Measurements from ENCODE around the gene NAP1L5. TPM values are rescaled to one million over a fixed set of nuclear protein-coding genes. Genes with fewer than 3 reads are reported as not detected.

Gene NAP1L5
- polyA plus RNA-seq, 1 experiment: 8.2 TPM

DNA sequence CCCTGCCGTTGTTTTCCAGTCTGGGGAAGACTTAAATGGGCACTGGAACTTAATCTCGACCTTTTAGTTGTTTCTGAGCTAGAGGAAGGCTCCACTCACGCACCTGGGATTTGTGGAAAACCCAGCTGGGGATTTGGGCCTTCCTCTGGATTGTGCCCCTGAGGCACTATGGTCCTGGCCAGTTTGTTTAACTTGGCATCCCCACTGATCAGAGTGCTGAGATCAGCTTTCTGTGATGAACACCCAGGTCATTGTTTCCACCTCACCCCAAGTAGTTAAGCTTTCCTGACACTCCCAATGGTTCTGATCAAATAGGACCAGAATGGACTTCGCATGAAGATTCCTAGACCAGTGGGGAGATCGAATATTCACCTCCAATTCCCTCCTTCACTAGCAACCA is 20.5 kb upstream of the NAP1L5 start:
- ChIA-PET CTCF (interaction anchor here (3.1 kb wide), 1 partner anchor 11 kb away, joined by 9 read pairs; no protein-coding TSS in a partner anchor), POLR2A (no interaction called here)
- Histone ChIP-seq H3K27ac (ENCODE audit: low read depth, low read length) (no peak overlapping the region), H3K9me3 (ENCODE audit: control insufficient read depth, insufficient read depth, low read length) (peaks cover 5% of the 10 kb centered on the region; the same call in 1 of the 2 replicates), H3K4me3 (ENCODE audit: low read depth, low read length) (no peak overlapping the region), H3K27me3 (ENCODE audit: control insufficient read depth, insufficient read depth, low read length) (no peaks in the 10 kb centered on the region)
- no peak for DNase-seq (ENCODE audit: low read depth, low spot score)
- TF ChIP-seq, protein P1, sequence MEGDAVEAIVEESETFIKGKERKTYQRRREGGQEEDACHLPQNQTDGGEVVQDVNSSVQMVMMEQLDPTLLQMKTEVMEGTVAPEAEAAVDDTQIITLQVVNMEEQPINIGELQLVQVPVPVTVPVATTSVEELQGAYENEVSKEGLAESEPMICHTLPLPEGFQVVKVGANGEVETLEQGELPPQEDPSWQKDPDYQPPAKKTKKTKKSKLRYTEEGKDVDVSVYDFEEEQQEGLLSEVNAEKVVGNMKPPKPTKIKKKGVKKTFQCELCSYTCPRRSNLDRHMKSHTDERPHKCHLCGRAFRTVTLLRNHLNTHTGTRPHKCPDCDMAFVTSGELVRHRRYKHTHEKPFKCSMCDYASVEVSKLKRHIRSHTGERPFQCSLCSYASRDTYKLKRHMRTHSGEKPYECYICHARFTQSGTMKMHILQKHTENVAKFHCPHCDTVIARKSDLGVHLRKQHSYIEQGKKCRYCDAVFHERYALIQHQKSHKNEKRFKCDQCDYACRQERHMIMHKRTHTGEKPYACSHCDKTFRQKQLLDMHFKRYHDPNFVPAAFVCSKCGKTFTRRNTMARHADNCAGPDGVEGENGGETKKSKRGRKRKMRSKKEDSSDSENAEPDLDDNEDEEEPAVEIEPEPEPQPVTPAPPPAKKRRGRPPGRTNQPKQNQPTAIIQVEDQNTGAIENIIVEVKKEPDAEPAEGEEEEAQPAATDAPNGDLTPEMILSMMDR (IDR thresholded peaks at IDR 0.05; ENCODE audit: low read depth, low read length): no peak

- no peak overlapping the region for H3K4me3 ChIP-seq (ENCODE audit: low read depth, low read length)
- TF ChIP-seq, protein P1 (IDR thresholded peaks at IDR 0.05; ENCODE audit: low read depth, low read length): no peak
- H3K27ac ChIP-seq (ENCODE audit: low read depth, low read length): no peak overlapping the region
- no peak for DNase-seq (ENCODE audit: low read depth, low spot score)
- CTCF ChIA-PET: no interaction called here
- no peaks in the 10 kb centered on the region for H3K27me3 ChIP-seq (ENCODE audit: control insufficient read depth, insufficient read depth, low read length)
- H3K9me3 ChIP-seq (ENCODE audit: control insufficient read depth, insufficient read depth, low read length): peaks cover 5% of the 10 kb centered on the region; the same call in 1 of the 2 replicates
- POLR2A ChIA-PET: no interaction called here
Measured at GRCh38 chr4:88713782-88714181, 16.2 kb upstream of the NAP1L5 start.

GRCh38 chr4:88709989-88710388 is 12.4 kb upstream of the NAP1L5 start:
- Histone ChIP-seq H3K27ac (ENCODE audit: low read depth, low read length) (no peak overlapping the region), H3K27me3 (ENCODE audit: control insufficient read depth, insufficient read depth, low read length) (no peaks in the 10 kb centered on the region), H3K9me3 (ENCODE audit: control insufficient read depth, insufficient read depth, low read length) (no peaks in the 10 kb centered on the region), H3K4me3 (ENCODE audit: low read depth, low read length) (no peak overlapping the region)
- TF ChIP-seq, protein P1 (IDR thresholded peaks at IDR 0.05; ENCODE audit: low read depth, low read length): no peak
- ChIA-PET POLR2A (no interaction called here), CTCF (interaction anchor here (0.9 kb wide), 1 partner anchor 126 kb away, joined by 3 read pairs; no protein-coding TSS in a partner anchor)
- no peak for DNase-seq (ENCODE audit: low read depth, low spot score)

GRCh38 chr4:88706574-88706973 is 8.9 kb upstream of the NAP1L5 start:
- Histone ChIP-seq H3K9me3 (ENCODE audit: control insufficient read depth, insufficient read depth, low read length) (no peaks in the 10 kb centered on the region), H3K27me3 (ENCODE audit: control insufficient read depth, insufficient read depth, low read length) (no peaks in the 10 kb centered on the region), H3K27ac (ENCODE audit: low read depth, low read length) (no peak overlapping the region), H3K4me3 (ENCODE audit: low read depth, low read length) (no peak overlapping the region)
- TF ChIP-seq, protein P1 (IDR thresholded peaks at IDR 0.05; ENCODE audit: low read depth, low read length): peak; percentile 73
- ChIA-PET CTCF (interaction anchor here (0.6 to 6.4 kb wide), 39 partner anchors 9 to 410 kb away, joined by 3 to 101 read pairs (median 4); partner anchors contain the start of gene NAP1L5), POLR2A (interaction anchor here (0.7 kb wide), 1 partner anchor 285 kb away, joined by 4 read pairs; no protein-coding TSS in a partner anchor)
- DNase-seq (ENCODE audit: low read depth, low spot score): peak; percentile 43

- Histone ChIP-seq H3K9me3 (ENCODE audit: control insufficient read depth, insufficient read depth, low read length) (no peaks in the 10 kb centered on the region), H3K27me3 (ENCODE audit: control insufficient read depth, insufficient read depth, low read length) (no peaks in the 10 kb centered on the region), H3K27ac (ENCODE audit: low read depth, low read length) (no peak overlapping the region), H3K4me3 (ENCODE audit: low read depth, low read length) (no peak overlapping the region)
- POLR2A ChIA-PET: interaction anchor here (0.6 to 0.7 kb wide), 2 partner anchors 182 to 286 kb away, joined by 3 to 4 read pairs; no protein-coding TSS in a partner anchor
- DNase-seq (ENCODE audit: low read depth, low spot score): no peak
- CTCF ChIA-PET: interaction anchor here (0.6 to 6.4 kb wide), 43 partner anchors 8 to 410 kb away, joined by 3 to 101 read pairs (median 4); partner anchors contain the start of gene NAP1L5
- TF ChIP-seq, protein P1 (IDR thresholded peaks at IDR 0.05; ENCODE audit: low read depth, low read length): no peak
Measured at GRCh38 chr4:88705805-88706492, 8.3 kb upstream of the NAP1L5 start.

Measured in AG04450 (cell line).